Measurements from ENCODE around the gene ANP32A. TPM values are rescaled to one million over a fixed set of nuclear protein-coding genes. Genes with fewer than 3 reads are reported as not detected.

Gene ANP32A
- total RNA-seq, 1 donor from 2014 or later, result 114 TPM

DNA sequence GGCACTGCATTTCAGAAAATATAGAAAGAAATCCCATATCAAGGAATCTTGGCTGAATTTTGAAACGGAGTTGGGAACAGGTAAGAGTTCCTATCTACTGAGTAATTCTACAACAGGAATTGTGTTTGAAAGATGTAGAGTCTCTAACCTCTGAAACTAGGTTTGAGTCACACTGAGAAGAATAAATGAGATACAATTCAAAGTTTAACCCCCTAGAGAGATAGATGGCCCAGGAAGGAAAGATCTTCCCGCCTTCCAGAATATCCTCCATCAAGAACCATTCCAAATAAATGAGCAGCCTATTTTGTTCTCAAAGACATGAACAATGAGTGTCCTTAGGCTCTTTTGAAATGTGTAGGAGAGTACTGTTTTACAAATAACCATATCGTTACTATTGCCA is 2.9 kb upstream of the ANP32A start:
- Histone ChIP-seq H3K9me3 (no peaks in the 10 kb centered on the region), H3K27me3 (no peaks in the 10 kb centered on the region), H3K27ac (no peak overlapping the region), H3K36me3 (no peaks in the 10 kb centered on the region), H3K4me3 (no peak overlapping the region), H3K4me1 (peaks cover 9% of the 10 kb centered on the region)
- TF ChIP-seq, protein P1, sequence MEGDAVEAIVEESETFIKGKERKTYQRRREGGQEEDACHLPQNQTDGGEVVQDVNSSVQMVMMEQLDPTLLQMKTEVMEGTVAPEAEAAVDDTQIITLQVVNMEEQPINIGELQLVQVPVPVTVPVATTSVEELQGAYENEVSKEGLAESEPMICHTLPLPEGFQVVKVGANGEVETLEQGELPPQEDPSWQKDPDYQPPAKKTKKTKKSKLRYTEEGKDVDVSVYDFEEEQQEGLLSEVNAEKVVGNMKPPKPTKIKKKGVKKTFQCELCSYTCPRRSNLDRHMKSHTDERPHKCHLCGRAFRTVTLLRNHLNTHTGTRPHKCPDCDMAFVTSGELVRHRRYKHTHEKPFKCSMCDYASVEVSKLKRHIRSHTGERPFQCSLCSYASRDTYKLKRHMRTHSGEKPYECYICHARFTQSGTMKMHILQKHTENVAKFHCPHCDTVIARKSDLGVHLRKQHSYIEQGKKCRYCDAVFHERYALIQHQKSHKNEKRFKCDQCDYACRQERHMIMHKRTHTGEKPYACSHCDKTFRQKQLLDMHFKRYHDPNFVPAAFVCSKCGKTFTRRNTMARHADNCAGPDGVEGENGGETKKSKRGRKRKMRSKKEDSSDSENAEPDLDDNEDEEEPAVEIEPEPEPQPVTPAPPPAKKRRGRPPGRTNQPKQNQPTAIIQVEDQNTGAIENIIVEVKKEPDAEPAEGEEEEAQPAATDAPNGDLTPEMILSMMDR (IDR thresholded peaks at IDR 0.05), result no peak
- intact Hi-C loops (cut with DNase I), result no loop called here
- DNase-seq (no peak), ATAC-seq (no peak)

DNA sequence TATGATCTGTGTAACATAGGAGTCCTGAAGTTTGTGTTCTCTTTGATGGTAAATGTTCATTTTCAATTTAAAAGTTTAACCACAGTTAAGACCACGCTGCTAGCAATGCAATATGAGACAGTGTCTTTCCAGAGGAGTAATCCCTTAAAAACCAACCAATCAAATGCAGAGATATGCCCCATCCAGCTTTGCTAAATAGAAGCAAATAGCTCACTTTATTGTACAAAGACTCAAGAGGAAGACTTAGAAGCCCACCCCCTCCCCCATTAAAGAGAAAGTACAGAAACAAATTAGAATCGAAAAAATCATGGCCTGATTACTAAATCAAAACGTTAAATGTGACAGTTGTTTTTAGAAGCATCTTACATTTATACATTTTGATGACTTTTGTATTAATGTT is 2.1 kb upstream of the ANP32A start:
- Histone ChIP-seq H3K9me3 (no peaks in the 10 kb centered on the region), H3K4me3 (no peak overlapping the region), H3K4me1 (peaks cover 9% of the 10 kb centered on the region), H3K27ac (no peak overlapping the region), H3K27me3 (no peaks in the 10 kb centered on the region), H3K36me3 (no peaks in the 10 kb centered on the region)
- intact Hi-C loops (cut with DNase I), result no loop called here
- ATAC-seq (no peak), DNase-seq (no peak)
- TF ChIP-seq, protein P1 (IDR thresholded peaks at IDR 0.05), result no peak

DNA sequence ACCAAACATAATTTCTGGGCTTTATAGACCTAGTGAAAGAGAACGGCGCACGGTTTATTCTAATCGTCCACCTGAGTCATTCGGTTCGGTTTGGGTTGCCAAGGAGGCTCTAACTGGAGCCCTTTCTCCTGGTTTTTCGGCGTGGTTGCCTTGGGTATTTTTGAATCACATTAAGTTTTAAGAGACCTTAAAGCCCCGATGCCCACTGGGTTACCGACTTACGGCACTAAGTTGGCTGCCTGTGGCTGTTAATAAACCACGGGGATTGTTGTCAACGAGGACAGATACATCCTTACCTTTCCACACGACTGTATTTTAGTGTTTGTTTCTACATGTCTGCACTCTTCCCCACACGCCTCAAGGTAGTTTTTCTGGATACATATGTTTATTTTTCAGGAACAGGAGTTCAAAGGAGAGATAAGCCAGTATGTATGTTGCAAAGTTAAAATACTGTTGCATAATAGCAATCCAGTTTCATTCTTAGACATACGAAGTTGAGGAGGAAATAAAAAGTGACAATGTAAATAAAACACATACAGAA is 1.2 kb upstream of the ANP32A start:
- TF ChIP-seq, protein P1 (IDR thresholded peaks at IDR 0.05), result no peak
- Histone ChIP-seq H3K27ac (peak overlapping the region; percentile 99), H3K4me3 (peak overlapping the region; percentile 96), H3K9me3 (no peaks in the 10 kb centered on the region), H3K27me3 (no peaks in the 10 kb centered on the region), H3K4me1 (peaks cover 11% of the 10 kb centered on the region), H3K36me3 (no peaks in the 10 kb centered on the region)
- no peak for ATAC-seq
- intact Hi-C loops (cut with DNase I), result no loop called here
- no peak for DNase-seq

DNA sequence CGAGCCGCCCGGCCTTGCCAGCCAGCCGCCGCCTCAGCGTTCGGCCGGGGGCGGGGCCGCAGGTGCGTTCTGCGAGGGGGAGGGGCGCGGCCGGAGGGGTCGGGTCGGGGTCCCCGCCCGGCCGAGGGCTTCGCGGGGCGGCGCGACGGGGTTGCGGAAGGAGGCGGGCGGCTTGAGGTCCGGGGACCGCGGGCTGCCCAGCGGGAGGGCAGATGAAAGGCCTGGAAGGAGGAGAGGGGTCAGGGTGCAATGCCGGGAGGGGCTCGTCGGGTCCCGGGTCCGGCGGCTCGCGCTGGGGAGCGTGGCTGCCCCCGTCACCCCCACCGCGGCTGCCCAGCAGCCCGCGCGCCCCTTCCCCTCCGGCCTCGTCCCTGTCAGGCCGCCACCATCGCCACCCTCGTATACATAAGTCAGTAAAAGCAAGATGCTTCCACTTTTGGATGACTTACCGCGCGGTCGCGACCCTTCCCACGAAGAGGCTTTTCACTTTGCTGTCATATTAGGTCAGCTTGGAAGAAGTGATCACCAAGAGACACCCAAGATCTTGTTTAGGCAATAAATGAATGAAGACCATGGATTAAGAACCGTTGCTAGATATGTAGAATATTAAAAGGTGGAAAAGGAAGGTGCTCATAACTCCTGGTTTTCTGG is 620 bp upstream of the ANP32A start:
- intact Hi-C loops (cut with DNase I), result no loop called here
- Histone ChIP-seq H3K4me3 (peak overlapping the region; percentile 96), H3K27me3 (no peaks in the 10 kb centered on the region), H3K36me3 (no peaks in the 10 kb centered on the region), H3K4me1 (peaks cover 17% of the 10 kb centered on the region), H3K9me3 (no peaks in the 10 kb centered on the region), H3K27ac (peak overlapping the region; percentile 99)
- TF ChIP-seq, protein P1 (IDR thresholded peaks at IDR 0.05), result no peak
- ATAC-seq, result no peak
- DNase-seq, result no peak

DNA sequence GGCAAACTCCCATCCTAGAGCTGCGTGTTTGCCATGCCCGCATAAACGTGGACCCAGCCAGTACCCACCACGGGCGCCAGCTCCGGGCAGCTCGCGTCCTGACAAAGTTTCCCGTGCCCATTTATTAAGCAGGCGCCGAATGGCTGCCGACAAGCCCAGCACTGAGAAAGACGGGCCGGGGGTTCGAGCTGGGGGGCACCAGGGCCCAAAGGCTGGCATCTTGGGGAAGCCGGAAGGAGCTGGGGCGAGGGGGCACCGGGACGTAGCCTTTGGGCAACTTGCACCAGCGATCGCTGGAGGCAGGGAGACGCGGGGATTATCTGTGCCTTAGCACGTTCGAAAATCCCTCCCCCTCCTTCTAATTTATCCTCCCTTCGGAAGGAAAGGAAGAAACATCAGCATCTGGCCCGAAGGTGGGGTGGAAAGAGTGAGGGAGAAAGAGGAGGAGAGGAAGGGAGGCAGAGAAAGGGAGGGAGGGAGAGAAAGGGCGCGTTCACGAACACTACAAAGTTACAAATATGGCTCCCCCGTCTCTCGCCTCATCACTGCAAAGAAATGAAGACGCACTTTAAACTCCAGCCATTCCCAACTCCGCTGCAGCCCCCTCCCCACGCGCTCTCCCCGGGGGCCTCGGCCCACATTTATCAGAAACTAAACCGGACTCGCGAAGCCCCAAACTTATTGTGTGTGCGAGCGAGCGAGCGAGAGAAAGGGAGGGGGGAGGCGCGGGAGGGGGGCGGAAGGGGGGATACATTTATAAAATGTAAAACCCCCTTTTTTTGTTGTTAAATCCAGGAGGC is 1.0 kb downstream of the ANP32A start:
- Histone ChIP-seq H3K27ac (peak overlapping the region; percentile 99), H3K4me1 (peaks cover 28% of the 10 kb centered on the region), H3K36me3 (no peaks in the 10 kb centered on the region), H3K4me3 (peak overlapping the region; percentile 96), H3K9me3 (no peaks in the 10 kb centered on the region), H3K27me3 (no peaks in the 10 kb centered on the region)
- TF ChIP-seq, protein P1 (IDR thresholded peaks at IDR 0.05), result no peak
- ATAC-seq, result no peak
- intact Hi-C loops (cut with DNase I), result no loop called here
- peak; percentile 72 for DNase-seq

Data from upper lobe of right lung (tissue), 1 donor.